GM12878 (cell line): ENCODE results near the gene DMPK.

Source experiments
- BMI1 ChIP-seq: fragments of 450-650 bp; IDR thresholded peaks from 2 replicates; pipeline ENCODE4 v1.6.1; 2016; ENCODE audit warnings: mild to moderate bottlenecking, moderate library complexity, borderline replicate concordance
- BRCA1 ChIP-seq: IDR thresholded peaks from 2 replicates; pipeline ENCODE4 v1.6.1; 2011; ENCODE audit warnings: low read depth, low read length, improper control_type of control experiment
- CTCF ChIP-seq, 3 experiments: IDR thresholded peaks in 2 of 3; conservative IDR thresholded peaks in 1 of 3; 2 replicates each; pipeline ENCODE4 v1.5.1; 2011; ENCODE audit warnings: low read depth in 3 of 3, low read length in 3 of 3, mild to moderate bottlenecking in 3 of 3, control low read depth in 2 of 3, moderate library complexity in 2 of 3, inconsistent platforms in 1 of 3, mixed read lengths in 1 of 3; ENCODE audit not compliant: control insufficient read depth in 2 of 3, insufficient read depth in 1 of 3; ENCODE audit errors: extremely low read depth in 1 of 3
- EZH2 ChIP-seq: IDR thresholded peaks from 2 replicates; pipeline ENCODE4 v1.6.1; 2012; ENCODE audit warnings: low read depth, mild to moderate bottlenecking, control low read depth, inconsistent platforms, low read length, borderline replicate concordance; ENCODE audit not compliant: control insufficient read depth
- IKZF1 ChIP-seq: fragments of 450-650 bp; conservative IDR thresholded peaks from 2 replicates; pipeline ENCODE4 v1.6.1; 2017; ENCODE audit warnings: antibody characterized with exemption, mild to moderate bottlenecking
- IRF3 ChIP-seq: fragments of 450-650 bp; IDR thresholded peaks from 2 replicates; pipeline ENCODE4 v1.6.1; 2014; ENCODE audit warnings: mild to moderate bottlenecking
- JUNB ChIP-seq: IDR thresholded peaks from 2 replicates; pipeline ENCODE4 v1.6.1; 2016; ENCODE audit warnings: antibody characterized with exemption, mild to moderate bottlenecking
- KDM1A ChIP-seq: fragments of 200-600 bp; sonication (generic); IDR thresholded peaks from 2 replicates; pipeline ENCODE4 v1.6.1; 2016; ENCODE audit warnings: borderline replicate concordance
- NFIC ChIP-seq: IDR thresholded peaks from 2 replicates; pipeline ENCODE4 v1.6.1; 2012; ENCODE audit warnings: low read depth, mild to moderate bottlenecking, inconsistent platforms, low read length, moderate library complexity
- POLR2A ChIP-seq: IDR thresholded peaks from 2 replicates; pipeline ENCODE4 v1.6.1; 2011; ENCODE audit warnings: low read depth, mild to moderate bottlenecking, low read length
- POLR2AphosphoS5 ChIP-seq: IDR thresholded peaks from 2 replicates; pipeline ENCODE4 v1.6.1; 2011; ENCODE audit warnings: mild to moderate bottlenecking, low read length, inconsistent platforms
- STAT1 ChIP-seq: fragments of 450-650 bp; conservative IDR thresholded peaks from 2 replicates; pipeline ENCODE4 v1.6.1; 2014; ENCODE audit warnings: antibody characterized with exemption, mild to moderate bottlenecking
- TAF1 ChIP-seq: IDR thresholded peaks from 2 replicates; pipeline ENCODE4 v1.6.1; 2011; ENCODE audit warnings: mild to moderate bottlenecking, low read depth, low read length, borderline replicate concordance
- USF2 ChIP-seq: IDR thresholded peaks from 2 replicates; pipeline ENCODE4 v1.6.1; 2011; ENCODE audit warnings: low read depth, low read length, improper control_type of control experiment, borderline replicate concordance

- TF ChIP-seq CTCF (IDR thresholded peaks at IDR 0.05 in 2 of 3, conservative IDR thresholded peaks at IDR 0.05 in 1 of 3; ENCODE audit: control insufficient read depth in 2 of 3, extremely low read depth in 1 of 3, insufficient read depth in 1 of 3, low read depth in 3 of 3, low read length in 3 of 3) = no peak
- no peak for TF ChIP-seq IRF3
- TF ChIP-seq BMI1 = no peak
- no peak for TF ChIP-seq BRCA1
- TF ChIP-seq POLR2AphosphoS5 = no peak
- TF ChIP-seq POLR2A = peak; percentile 42; the same call in 1 of the 2 replicates
- no peak for TF ChIP-seq NFIC
- TF ChIP-seq KDM1A = no peak
- no peak for TF ChIP-seq TAF1
- TF ChIP-seq IKZF1 = no peak
- no peak for TF ChIP-seq EZH2
- TF ChIP-seq USF2 = no peak
- no peak for TF ChIP-seq JUNB
- TF ChIP-seq STAT1 = no peak
Observed at GRCh38 chr19:45820413-45821102, 38.3 kb upstream of the DMPK start.
